Type B pancreatic cell (in vitro differentiated cells): ENCODE measurements around the gene DNAH8. TPM values are rescaled to one million over a fixed set of nuclear protein-coding genes. Genes with fewer than 3 reads are reported as not detected.
A peak's percentile ranks its signal among the peaks of the same experiment; 100 is the strongest.

ENCODE experiments used
- DNase-seq: peaks from one replicate; pipeline ENCODE4 v3.0.0; 2021; ENCODE audit warnings: mixed read lengths; ENCODE audit not compliant: unreplicated experiment; ENCODE audit errors: extremely low spot score
- H3K27ac Mint-ChIP-seq: 2 replicates; pipeline ENCODE4 v1.8.0; 2021; ENCODE audit warnings: mild to moderate bottlenecking, mixed read lengths
- H3K27me3 Mint-ChIP-seq: 2 replicates; pipeline ENCODE4 v1.8.0; 2021; ENCODE audit warnings: mixed read lengths
- H3K36me3 Mint-ChIP-seq: 2 replicates; pipeline ENCODE4 v1.8.0; 2021; ENCODE audit warnings: mixed read lengths
- H3K4me1 Mint-ChIP-seq: one replicate; pipeline ENCODE4 v1.8.0; 2021; ENCODE audit warnings: mixed read lengths; ENCODE audit not compliant: unreplicated experiment
- H3K4me3 Mint-ChIP-seq: 2 replicates; pipeline ENCODE4 v1.8.0; 2021; ENCODE audit warnings: mild to moderate bottlenecking, mixed read lengths
- H3K9me3 Mint-ChIP-seq: 2 replicates; pipeline ENCODE4 v1.8.0; 2021; ENCODE audit warnings: mixed read lengths
- CTCF ChIP-seq: fragments of 200-600 bp; sonication (generic); conservative IDR thresholded peaks from 2 replicates; pipeline ENCODE4 v1.5.0; 2021; ENCODE audit warnings: antibody characterized with exemption, mild to moderate bottlenecking
- total RNA-seq: library from RNA; stranded (reverse); gene quantifications from 2 replicates; pipeline ENCODE4 v1.2.1, GENCODE V29; 2021; ENCODE audit warnings: low replicate concordance

The DNAH8 gene
- total RNA-seq, 1 donor from 2014 or later, result 0.05 TPM

DNA sequence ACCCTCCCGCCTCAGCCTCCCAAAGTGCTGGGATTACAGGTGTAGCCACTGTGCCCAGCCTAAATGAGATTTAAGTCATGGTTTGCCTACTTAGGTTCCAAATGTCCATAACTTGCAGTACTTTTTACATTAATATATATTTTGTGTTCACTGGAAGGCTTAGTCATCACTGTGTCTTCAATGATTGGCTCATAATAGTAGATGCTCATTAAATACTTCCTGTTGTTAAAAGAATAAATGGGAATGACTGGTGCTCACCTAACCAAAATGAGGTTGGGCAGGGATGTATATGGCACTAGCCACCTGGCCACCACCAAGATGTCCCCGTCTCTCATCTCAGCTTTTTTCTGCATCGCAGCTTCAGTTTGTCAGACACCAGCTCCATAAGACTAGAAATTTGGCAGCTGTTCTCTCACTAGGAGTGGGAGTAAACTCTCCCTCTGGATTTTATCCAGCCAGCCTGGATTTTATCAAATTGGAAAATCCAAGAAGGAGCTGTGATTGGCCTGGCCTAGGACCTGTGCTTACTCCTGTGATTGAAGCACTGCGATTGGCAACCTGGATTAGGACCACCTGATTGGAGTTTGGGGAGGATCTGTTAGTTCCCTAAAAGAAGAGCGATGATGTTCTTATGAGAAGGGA, 11.0 kb upstream of the DNAH8 start:
- TF ChIP-seq CTCF, result no peak
- Mint-ChIP-seq H3K27me3 (peaks cover 3% of the 10 kb centered on the region), H3K9me3 (peaks cover 9% of the 10 kb centered on the region), H3K4me1 (peaks cover 3% of the 10 kb centered on the region), H3K4me3 (no peak overlapping the region), H3K27ac (no peak overlapping the region), H3K36me3 (peaks cover 29% of the 10 kb centered on the region)
- no peak for DNase-seq

- H3K27me3 Mint-ChIP-seq, result peaks cover 3% of the 10 kb centered on the region
- H3K9me3 Mint-ChIP-seq, result no peaks in the 10 kb centered on the region
- H3K36me3 Mint-ChIP-seq, result peaks cover 14% of the 10 kb centered on the region
- peaks cover 3% of the 10 kb centered on the region for H3K4me1 Mint-ChIP-seq
- peak overlapping the region; percentile 17 for H3K4me3 Mint-ChIP-seq
- DNase-seq, result no peak
- H3K27ac Mint-ChIP-seq, result no peak overlapping the region
- no peak for TF ChIP-seq CTCF
Observed at GRCh38 chr6:38705924-38706323, 9.2 kb upstream of the DNAH8 start.

DNA sequence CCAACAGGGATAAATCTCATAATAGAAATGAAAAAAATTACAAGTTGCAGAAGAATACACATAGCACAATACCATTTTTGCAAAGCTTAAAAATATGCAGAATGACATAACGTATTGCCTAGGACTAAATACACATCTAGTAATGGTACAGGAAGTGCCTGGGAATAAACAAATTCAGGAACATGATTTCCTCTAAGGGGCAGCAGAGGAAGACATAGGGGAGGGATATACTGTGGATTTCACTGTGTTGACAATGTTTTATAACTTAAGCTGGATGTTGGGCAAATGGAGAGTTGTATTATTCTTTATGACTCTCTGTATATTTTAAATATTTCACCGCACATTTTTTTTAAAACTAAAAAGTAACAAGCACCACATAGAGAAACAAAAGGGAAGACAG, 6.6 kb upstream of the DNAH8 start:
- no peak for TF ChIP-seq CTCF
- Mint-ChIP-seq H3K4me3 (no peak overlapping the region), H3K27ac (no peak overlapping the region), H3K9me3 (no peaks in the 10 kb centered on the region), H3K36me3 (no peaks in the 10 kb centered on the region), H3K4me1 (no peaks in the 10 kb centered on the region), H3K27me3 (peaks cover 5% of the 10 kb centered on the region)
- DNase-seq, result no peak

GRCh38 chr6:38713812-38714211, 1.3 kb upstream of the DNAH8 start:
- no peak overlapping the region for H3K4me3 Mint-ChIP-seq
- H3K36me3 Mint-ChIP-seq, result no peaks in the 10 kb centered on the region
- H3K27ac Mint-ChIP-seq, result no peak overlapping the region
- no peak for TF ChIP-seq CTCF
- peaks cover 23% of the 10 kb centered on the region for H3K27me3 Mint-ChIP-seq
- no peak for DNase-seq
- H3K9me3 Mint-ChIP-seq, result no peaks in the 10 kb centered on the region
- no peaks in the 10 kb centered on the region for H3K4me1 Mint-ChIP-seq

GRCh38 chr6:38714239-38715015, 684 bp upstream of the DNAH8 start:
- no peak for DNase-seq
- Mint-ChIP-seq H3K27me3 (peaks cover 25% of the 10 kb centered on the region), H3K4me3 (no peak overlapping the region), H3K9me3 (no peaks in the 10 kb centered on the region), H3K4me1 (no peaks in the 10 kb centered on the region), H3K27ac (no peak overlapping the region), H3K36me3 (no peaks in the 10 kb centered on the region)
- TF ChIP-seq CTCF, result no peak
